IMR-90 (cell line): Measurements from ENCODE around the gene PLXNB1. TPM values are rescaled to one million over a fixed set of nuclear protein-coding genes. Genes with fewer than 3 reads are reported as not detected.

ENCODE experiments used
- ATAC-seq: fragments of 200-7000 bp; cut with Tn5 transposase; 2 replicates; pipeline ENCODE4 v1.9.1; 2020; ENCODE audit warnings: low read depth, mild to moderate bottlenecking, moderate library complexity
- BruUV-seq: library from RNA; stranded (reverse); fragments of 400-500 nt; replicated peaks from 2 replicates; lab custom pipeline; 2021; lab: Mats Ljungman, UMichigan
- CTCF ChIA-PET: fragments of 300-600 bp; formaldehyde crosslinking; extraction: SDS; loops from one replicate; lab custom pipeline; 2021; ENCODE audit warnings: antibody characterized with exemption; lab: Yijun Ruan, JAX
- POLR2A ChIA-PET: fragments of 300-600 bp; sonication (Branson Sonifier 250); formaldehyde crosslinking; loops from one replicate; lab custom pipeline; 2022; ENCODE audit warnings: antibody characterized with exemption; ENCODE audit not compliant: unreplicated experiment; lab: Charles Lee
- DNase-seq: peaks from one replicate; pipeline ENCODE4 v3.0.0; 2013
- H2AFZ ChIP-seq: replicated peaks from 2 replicates; pipeline ENCODE3; 2013; ENCODE audit warnings: low read length, mild to moderate bottlenecking; ENCODE audit not compliant: poor library complexity
- H2AK5ac ChIP-seq: 2 replicates; pipeline ENCODE4 v1.6.1; 2013; ENCODE audit warnings: low read depth, low read length, inconsistent platforms
- H2AK9ac ChIP-seq: replicated peaks from 2 replicates; pipeline ENCODE3; 2013; ENCODE audit warnings: mild to moderate bottlenecking, low read depth, low read length, moderate library complexity; ENCODE audit not compliant: poor library complexity
- H2BK120ac ChIP-seq: 2 replicates; pipeline ENCODE4 v1.6.1; 2013; ENCODE audit warnings: low read depth, low read length, inconsistent platforms
- H2BK15ac ChIP-seq: 3 replicates; pipeline ENCODE4 v1.6.1; 2013; ENCODE audit warnings: low read depth, low read length, inconsistent platforms
- H2BK20ac ChIP-seq: 2 replicates; pipeline ENCODE4 v1.6.1; 2013; ENCODE audit warnings: low read depth, mild to moderate bottlenecking, inconsistent platforms, low read length, moderate library complexity
- H2BK5ac ChIP-seq: 2 replicates; pipeline ENCODE4 v1.6.1; 2013; ENCODE audit warnings: mild to moderate bottlenecking, low read depth, low read length, inconsistent platforms; ENCODE audit not compliant: poor library complexity, severe bottlenecking
- H3K14ac ChIP-seq: replicated peaks from 2 replicates; pipeline ENCODE4 v1.6.1; 2013; ENCODE audit warnings: low read depth, low read length, inconsistent platforms
- H3K18ac ChIP-seq: 2 replicates; pipeline ENCODE4 v1.6.1; 2013; ENCODE audit warnings: low read depth, low read length, control low read depth
- H3K23ac ChIP-seq: 2 replicates; pipeline ENCODE4 v1.6.1; 2013; ENCODE audit warnings: low read depth, low read length, inconsistent platforms
- H3K27ac ChIP-seq: 2 replicates; pipeline ENCODE4 v1.5.1; 2013; ENCODE audit warnings: mild to moderate bottlenecking, control low read depth, low read length; ENCODE audit not compliant: insufficient read depth
- H3K27me3 ChIP-seq: 2 replicates; pipeline ENCODE4 v1.6.1; 2013; ENCODE audit warnings: low read length; ENCODE audit not compliant: control insufficient read depth, insufficient read depth
- H3K36me3 ChIP-seq: 2 replicates; pipeline ENCODE4 v1.6.1; 2013; ENCODE audit warnings: low read length, mixed read lengths; ENCODE audit not compliant: control insufficient read depth, insufficient read depth
- H3K4ac ChIP-seq: 2 replicates; pipeline ENCODE4 v1.6.1; 2013; ENCODE audit warnings: low read depth, low read length, inconsistent platforms
- H3K4me1 ChIP-seq: 2 replicates; pipeline ENCODE4 v1.6.1; 2013; ENCODE audit warnings: low read length, mixed read lengths; ENCODE audit not compliant: control insufficient read depth, insufficient read depth
- H3K4me2 ChIP-seq: 2 replicates; pipeline ENCODE4 v1.6.1; 2013; ENCODE audit warnings: low read depth, mild to moderate bottlenecking, control low read depth, low read length, moderate library complexity
- H3K4me3 ChIP-seq: 2 replicates; pipeline ENCODE4 v1.5.1; 2013; ENCODE audit warnings: low read depth, mild to moderate bottlenecking, control low read depth, low read length, moderate library complexity; ENCODE audit not compliant: insufficient read depth
- H3K56ac ChIP-seq: 2 replicates; pipeline ENCODE4 v1.6.1; 2013; ENCODE audit warnings: low read length, inconsistent platforms; ENCODE audit not compliant: insufficient read depth; ENCODE audit errors: extremely low read depth
- H3K79me1 ChIP-seq, 2 experiments: 2 replicates each; pipeline ENCODE4 v1.6.1; 2013; ENCODE audit warnings: low read length in 2 of 2, inconsistent platforms in 1 of 2, low read depth in 1 of 2
- H3K9ac ChIP-seq: 2 replicates; pipeline ENCODE4 v1.6.1; 2013; ENCODE audit warnings: low read depth, low read length, control low read depth
- H3K9me1 ChIP-seq: 2 replicates; pipeline ENCODE4 v1.6.1; 2013; ENCODE audit warnings: low read length, inconsistent platforms; ENCODE audit not compliant: insufficient read depth
- H3K9me3 ChIP-seq: 2 replicates; pipeline ENCODE4 v1.6.1; 2013; ENCODE audit warnings: low read length; ENCODE audit not compliant: control insufficient read depth, insufficient read depth
- H4K20me1 ChIP-seq: 2 replicates; pipeline ENCODE4 v1.6.1; 2013; ENCODE audit warnings: low read length, inconsistent platforms; ENCODE audit not compliant: insufficient read depth
- H4K5ac ChIP-seq: 2 replicates; pipeline ENCODE4 v1.6.1; 2013; ENCODE audit warnings: mild to moderate bottlenecking, low read depth, low read length, control low read depth
- H4K8ac ChIP-seq, 2 experiments: 2 replicates each; pipeline ENCODE4 v1.6.1; 2013; ENCODE audit warnings: low read depth in 2 of 2, low read length in 2 of 2, control low read depth in 1 of 2, inconsistent platforms in 1 of 2
- H4K91ac ChIP-seq: 2 replicates; pipeline ENCODE4 v1.6.1; 2013; ENCODE audit warnings: low read depth, low read length, inconsistent platforms; ENCODE audit not compliant: insufficient read depth
- FOS ChIP-seq: fragments of 150-350 bp; IDR thresholded peaks from 2 replicates; pipeline ENCODE4 v1.6.1; 2016; ENCODE audit warnings: low read depth, low read length
- RAD21 ChIP-seq: IDR thresholded peaks from 2 replicates; pipeline ENCODE4 v1.6.1; 2012; ENCODE audit warnings: low read length, improper control_type of control experiment
- RCOR1 ChIP-seq: IDR thresholded peaks from 2 replicates; pipeline ENCODE4 v1.6.1; 2012; ENCODE audit warnings: mild to moderate bottlenecking, low read length, improper control_type of control experiment; ENCODE audit not compliant: insufficient replicate concordance
- WGBS, 2 experiments: methylation state at CpG; one replicate each; pipeline versions ENCODE4 v1.1.5 to v1.1.7; 2013; ENCODE audit warnings: missing lambda C conversion rate in 2 of 2; ENCODE audit not compliant: insufficient read length in 1 of 2; ENCODE audit errors: extremely low coverage in 2 of 2; 5-methylcytosine and 5-hydroxymethylcytosine counted together
- dilution Hi-C: fragments of 300-500 bp; cut with HindIII; formaldehyde crosslinking; loops from one replicate; pipeline ENCODE4 v1.14.3; 2018; ENCODE audit warnings: low sequenced_read_pairs; ENCODE audit not compliant: unreplicated experiment
- in situ Hi-C: fragments of 300-500 bp; cut with MboI; formaldehyde crosslinking; loops from 3 replicates; pipeline ENCODE4 v1.14.3; 2019; ENCODE audit warnings: low sequenced_read_pairs, inconsistent platforms, mixed read lengths
- intact Hi-C: fragments of 100-400 bp; cut with micrococcal nuclease; formaldehyde crosslinking; loops from 2 replicates; pipeline ENCODE4 v1.10.0; 2022
- polyA plus RNA-seq, 3 experiments: library from polyadenylated mRNA; depleted of rRNA; stranded (reverse); fragments of >200 nt; gene quantifications; 2 replicates each; pipeline ENCODE4 v1.2.3, GENCODE V29; 2012; ENCODE audit warnings: low replicate concordance in 1 of 3
- total RNA-seq: library from RNA; depleted of rRNA; stranded (reverse); fragments of >200 nt; gene quantifications from 2 replicates; pipeline ENCODE4 v1.2.3, GENCODE V29; 2012
- TF ChIP-seq, protein P1 (sequence below): fragments of 150-350 bp; IDR thresholded peaks from 2 replicates; pipeline ENCODE4 v1.6.1; 2016; ENCODE audit warnings: low read depth, mild to moderate bottlenecking, low read length, moderate library complexity, borderline replicate concordance

The PLXNB1 gene
- total and polyA plus RNA-seq, 2 of the 4 experiments (the other 2 are of a cell fraction): 5.2 to 25.3 TPM

DNA sequence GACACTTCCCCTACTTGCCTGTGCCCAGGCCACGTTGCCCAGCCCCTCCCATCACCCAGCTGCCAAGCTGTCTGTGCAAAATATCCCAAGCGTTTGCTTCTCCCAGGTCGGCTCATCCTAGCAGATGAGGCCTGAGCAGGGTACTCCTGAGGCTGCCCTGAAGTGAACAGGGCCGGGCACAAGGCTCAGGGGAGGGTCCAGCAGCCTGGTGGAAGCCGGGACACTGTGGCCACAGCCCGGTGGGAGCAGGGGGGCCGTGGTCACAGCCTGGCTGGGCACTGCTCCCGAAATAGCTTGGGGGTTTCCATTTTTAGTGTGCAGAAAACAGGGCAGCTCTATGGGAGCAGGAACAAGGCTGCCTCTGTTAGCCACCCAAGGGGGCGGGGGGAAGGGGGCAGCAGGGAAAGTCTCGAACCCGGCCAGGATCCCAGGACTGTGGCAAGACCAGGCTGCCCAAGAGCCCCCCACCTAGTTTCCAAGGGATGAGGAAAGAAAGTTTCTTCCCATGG lies 3.4 kb downstream of the PLXNB1 start:
- peaks cover 6% of the 10 kb centered on the region; the same call in 1 of the 2 replicates for H3K36me3 ChIP-seq
- H3K9me3 ChIP-seq: no peaks in the 10 kb centered on the region
- H2AFZ ChIP-seq: peak overlapping the region; percentile 33
- H3K18ac ChIP-seq: no peak overlapping the region
- no peak overlapping the region for H3K23ac ChIP-seq
- no peak overlapping the region for H3K56ac ChIP-seq
- ChIA-PET CTCF (no interaction called here), POLR2A (no interaction called here)
- no peak overlapping the region for H4K8ac ChIP-seq
- BruUV-seq: no TSS peak
- no peak for ATAC-seq
- H2AK9ac ChIP-seq: peak overlapping the region; percentile 19
- 0 out of 2 replicates have a peak overlapping the region, but pooled peaks have one; percentile 9 for H3K4ac ChIP-seq
- no peak overlapping the region for H2BK120ac ChIP-seq
- dilution Hi-C loops (no loop called here), intact Hi-C loops (no loop called here), in situ Hi-C loops (no loop called here)
- H3K27me3 ChIP-seq: no peaks in the 10 kb centered on the region
- no peak overlapping the region for H2BK5ac ChIP-seq
- H2AK5ac ChIP-seq: peak overlapping the region; percentile 8; the same call in 1 of the 2 replicates
- no peak overlapping the region for H4K91ac ChIP-seq
- H3K79me1 ChIP-seq: peaks cover 25 to 65% of the 10 kb centered on the region in 2 experiments; a peak in 3 of 4 replicates
- no peak overlapping the region for H3K4me3 ChIP-seq
- no peak for DNase-seq
- peaks cover 16% of the 10 kb centered on the region for H3K9me1 ChIP-seq
- no peak overlapping the region for H3K9ac ChIP-seq
- no peak overlapping the region for H3K4me2 ChIP-seq
- peak overlapping the region; percentile 40; the same call in 1 of the 2 replicates for H3K14ac ChIP-seq
- no peak overlapping the region for H2BK20ac ChIP-seq
- H2BK15ac ChIP-seq: no peak overlapping the region
- H4K5ac ChIP-seq: no peak overlapping the region
- TF ChIP-seq RCOR1 (no peak), FOS (no peak), RAD21 (no peak)
- TF ChIP-seq, protein P1, sequence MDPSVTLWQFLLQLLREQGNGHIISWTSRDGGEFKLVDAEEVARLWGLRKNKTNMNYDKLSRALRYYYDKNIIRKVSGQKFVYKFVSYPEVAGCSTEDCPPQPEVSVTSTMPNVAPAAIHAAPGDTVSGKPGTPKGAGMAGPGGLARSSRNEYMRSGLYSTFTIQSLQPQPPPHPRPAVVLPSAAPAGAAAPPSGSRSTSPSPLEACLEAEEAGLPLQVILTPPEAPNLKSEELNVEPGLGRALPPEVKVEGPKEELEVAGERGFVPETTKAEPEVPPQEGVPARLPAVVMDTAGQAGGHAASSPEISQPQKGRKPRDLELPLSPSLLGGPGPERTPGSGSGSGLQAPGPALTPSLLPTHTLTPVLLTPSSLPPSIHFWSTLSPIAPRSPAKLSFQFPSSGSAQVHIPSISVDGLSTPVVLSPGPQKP: no peak
- 72% methylated on average over 5 of the region's 11 CpGs; no CpG with 5 or more reads in 1 of the 2 experiments for WGBS, 2 experiments
- peaks cover 30% of the 10 kb centered on the region for H4K20me1 ChIP-seq
- H3K4me1 ChIP-seq: peaks cover 29% of the 10 kb centered on the region
- H3K27ac ChIP-seq: no peak overlapping the region
